Measurements from ENCODE around the gene OLIG2. TPM values are rescaled to one million over a fixed set of nuclear protein-coding genes. Genes with fewer than 3 reads are reported as not detected.

The OLIG2 gene
- total RNA-seq, 1 donor from 2014 or later, result not detected

DNA sequence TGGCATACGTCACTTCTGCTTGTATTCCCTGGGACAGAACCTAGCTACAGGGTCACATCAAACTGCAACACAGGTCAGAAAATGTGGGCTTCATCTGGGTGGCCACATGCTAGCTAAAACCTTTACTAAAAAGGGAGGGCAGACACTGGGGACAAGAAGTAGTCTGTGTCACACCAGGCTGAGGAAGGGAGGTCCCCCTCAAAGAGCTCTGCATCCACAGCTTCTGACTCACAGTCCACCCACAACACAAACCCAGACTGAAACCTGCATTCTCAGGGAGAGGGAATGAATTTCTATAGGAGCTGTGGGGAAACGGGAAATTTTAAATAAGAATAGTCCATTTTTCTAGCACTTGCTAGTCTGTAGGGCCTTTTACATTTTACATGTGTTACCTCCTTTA lies 16.2 kb downstream of the OLIG2 start:
- H3K4me1 ChIP-seq, result no peaks in the 10 kb centered on the region
- intact Hi-C loops (cut with micrococcal nuclease), result no loop called here

DNA sequence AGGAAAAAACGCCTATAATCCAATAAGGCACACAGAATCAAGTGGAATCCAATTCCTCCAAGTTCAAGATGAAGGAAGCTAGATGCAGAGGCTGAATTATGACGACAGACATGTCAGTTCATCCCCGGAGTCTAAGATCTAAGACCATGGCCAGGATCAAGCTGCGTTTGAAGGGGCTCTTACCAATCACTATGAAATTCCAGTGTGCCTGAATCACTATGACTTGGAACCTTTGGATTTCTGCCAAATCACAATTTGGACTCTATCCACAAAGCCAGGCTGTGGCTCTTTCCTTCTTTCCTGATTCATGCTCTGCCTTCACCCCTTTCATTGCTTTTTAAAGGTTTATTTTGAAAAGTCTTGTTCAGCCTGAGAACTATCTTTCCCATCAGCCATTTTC lies 17.1 kb downstream of the OLIG2 start:
- no peaks in the 10 kb centered on the region for H3K36me3 ChIP-seq
- no peak for DNase-seq
- H3K27ac ChIP-seq (replicated peaks), result no peak overlapping the region
- H3K4me3 ChIP-seq, result no peak overlapping the region
- peaks cover 94% of the 10 kb centered on the region for H3K27me3 ChIP-seq (ENCODE audit: low read depth)
- TF ChIP-seq, protein P1, sequence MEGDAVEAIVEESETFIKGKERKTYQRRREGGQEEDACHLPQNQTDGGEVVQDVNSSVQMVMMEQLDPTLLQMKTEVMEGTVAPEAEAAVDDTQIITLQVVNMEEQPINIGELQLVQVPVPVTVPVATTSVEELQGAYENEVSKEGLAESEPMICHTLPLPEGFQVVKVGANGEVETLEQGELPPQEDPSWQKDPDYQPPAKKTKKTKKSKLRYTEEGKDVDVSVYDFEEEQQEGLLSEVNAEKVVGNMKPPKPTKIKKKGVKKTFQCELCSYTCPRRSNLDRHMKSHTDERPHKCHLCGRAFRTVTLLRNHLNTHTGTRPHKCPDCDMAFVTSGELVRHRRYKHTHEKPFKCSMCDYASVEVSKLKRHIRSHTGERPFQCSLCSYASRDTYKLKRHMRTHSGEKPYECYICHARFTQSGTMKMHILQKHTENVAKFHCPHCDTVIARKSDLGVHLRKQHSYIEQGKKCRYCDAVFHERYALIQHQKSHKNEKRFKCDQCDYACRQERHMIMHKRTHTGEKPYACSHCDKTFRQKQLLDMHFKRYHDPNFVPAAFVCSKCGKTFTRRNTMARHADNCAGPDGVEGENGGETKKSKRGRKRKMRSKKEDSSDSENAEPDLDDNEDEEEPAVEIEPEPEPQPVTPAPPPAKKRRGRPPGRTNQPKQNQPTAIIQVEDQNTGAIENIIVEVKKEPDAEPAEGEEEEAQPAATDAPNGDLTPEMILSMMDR (IDR thresholded peaks at IDR 0.05; ENCODE audit: borderline replicate concordance), result no peak
- H3K4me1 ChIP-seq, result no peaks in the 10 kb centered on the region
- intact Hi-C loops (cut with micrococcal nuclease), result no loop called here
- no peaks in the 10 kb centered on the region for H3K9me3 ChIP-seq (replicated peaks)

More for the DNA sequence above, 16.2 kb downstream of the OLIG2 start:
- Histone ChIP-seq H3K4me3 (no peak overlapping the region), H3K27me3 (ENCODE audit: low read depth) (peaks cover 94% of the 10 kb centered on the region), H3K27ac (replicated peaks) (no peak overlapping the region), H3K9me3 (replicated peaks) (no peaks in the 10 kb centered on the region), H3K36me3 (no peaks in the 10 kb centered on the region)
- TF ChIP-seq, protein P1 (IDR thresholded peaks at IDR 0.05; ENCODE audit: borderline replicate concordance), result no peak
- DNase-seq, result no peak

DNA sequence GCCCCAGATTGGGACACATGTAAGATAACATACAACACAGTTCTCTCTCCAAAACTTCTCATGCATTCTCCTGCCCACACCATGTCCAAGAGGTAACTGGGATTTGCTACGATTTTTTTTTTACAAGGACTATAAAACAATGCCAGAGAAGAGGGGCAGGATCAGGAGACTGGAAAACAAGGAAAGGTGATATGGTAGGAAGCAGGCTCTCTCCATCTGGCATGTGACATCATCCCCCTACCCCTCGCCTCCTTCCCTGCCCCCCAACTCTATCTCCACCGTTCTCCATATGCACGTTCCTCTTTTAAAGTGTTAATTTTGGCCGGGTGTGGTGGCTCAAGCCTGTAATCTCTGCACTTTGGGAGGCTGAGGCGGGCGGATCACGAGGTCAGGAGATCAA lies 20.7 kb downstream of the OLIG2 start:
- Histone ChIP-seq H3K27me3 (ENCODE audit: low read depth) (peaks cover 77% of the 10 kb centered on the region), H3K36me3 (no peaks in the 10 kb centered on the region), H3K27ac (replicated peaks) (no peak overlapping the region), H3K4me1 (no peaks in the 10 kb centered on the region), H3K4me3 (no peak overlapping the region), H3K9me3 (replicated peaks) (no peaks in the 10 kb centered on the region)
- intact Hi-C loops (cut with micrococcal nuclease), result no loop called here
- TF ChIP-seq, protein P1 (IDR thresholded peaks at IDR 0.05; ENCODE audit: borderline replicate concordance), result no peak
- DNase-seq, result no peak

DNA sequence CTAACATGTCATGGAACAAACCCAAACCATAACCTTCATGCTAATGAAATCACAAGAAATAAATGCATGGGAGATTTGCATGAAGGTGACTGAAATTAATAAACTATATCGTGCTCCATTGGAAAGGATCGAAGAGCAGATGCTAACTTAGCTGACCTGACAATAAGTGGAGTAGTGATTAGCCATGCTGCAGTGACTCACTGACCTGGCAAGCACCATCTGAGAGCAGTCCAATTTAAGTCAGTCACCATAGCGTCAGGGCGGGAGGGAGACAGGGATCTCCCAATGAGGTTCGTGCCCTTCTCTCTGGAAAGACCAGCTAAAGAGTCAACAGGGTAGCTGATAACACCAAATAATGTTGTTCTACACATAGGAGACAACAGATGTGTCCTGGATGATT lies 21.5 kb downstream of the OLIG2 start:
- H3K27ac ChIP-seq (replicated peaks), result no peak overlapping the region
- H3K27me3 ChIP-seq (ENCODE audit: low read depth), result peaks cover 73% of the 10 kb centered on the region
- no peaks in the 10 kb centered on the region for H3K36me3 ChIP-seq
- intact Hi-C loops (cut with micrococcal nuclease), result no loop called here
- H3K4me1 ChIP-seq, result peaks cover 4% of the 10 kb centered on the region
- no peak for DNase-seq
- TF ChIP-seq, protein P1 (IDR thresholded peaks at IDR 0.05; ENCODE audit: borderline replicate concordance), result no peak
- H3K4me3 ChIP-seq, result no peak overlapping the region
- H3K9me3 ChIP-seq (replicated peaks), result no peaks in the 10 kb centered on the region

DNA sequence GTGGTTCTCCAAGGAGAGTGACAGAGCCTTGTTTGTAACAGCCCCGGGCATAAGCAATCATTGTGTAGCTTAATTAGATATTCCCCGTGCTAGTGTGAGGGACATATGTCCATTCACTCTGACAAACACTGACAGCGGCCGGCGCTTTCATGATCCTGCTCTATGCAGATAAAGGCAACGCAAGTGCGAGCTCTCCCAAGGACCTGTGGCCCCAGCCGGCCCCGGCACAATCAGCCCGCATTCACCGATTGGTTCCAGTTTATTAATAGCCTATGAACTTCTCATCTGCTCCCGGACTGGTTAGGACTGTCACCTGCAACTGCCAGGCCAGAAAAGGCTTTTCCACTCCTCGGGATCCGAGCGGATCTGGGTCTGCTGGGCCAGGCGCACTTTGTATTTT lies 26.2 kb downstream of the OLIG2 start:
- H3K27me3 ChIP-seq (ENCODE audit: low read depth), result peaks cover 42% of the 10 kb centered on the region

More for the DNA sequence above, 26.2 kb downstream of the OLIG2 start:
- TF ChIP-seq, protein P1 (IDR thresholded peaks at IDR 0.05; ENCODE audit: borderline replicate concordance), result no peak
- Histone ChIP-seq H3K36me3 (no peaks in the 10 kb centered on the region), H3K4me3 (no peak overlapping the region), H3K9me3 (replicated peaks) (no peaks in the 10 kb centered on the region), H3K4me1 (peaks cover 4% of the 10 kb centered on the region), H3K27ac (replicated peaks) (no peak overlapping the region)
- no peak for DNase-seq
- intact Hi-C loops (cut with micrococcal nuclease), result no loop called here
